IMR-90 (cell line): ENCODE measurements around the gene NTRK2. TPM values are rescaled to one million over a fixed set of nuclear protein-coding genes. Genes with fewer than 3 reads are reported as not detected.

Experiments
- ATAC-seq: fragments of 200-7000 bp; cut with Tn5 transposase; 2 replicates; pipeline ENCODE4 v1.9.1; 2020; ENCODE audit warnings: low read depth, mild to moderate bottlenecking, moderate library complexity
- BruUV-seq: library from RNA; stranded (reverse); fragments of 400-500 nt; replicated peaks from 2 replicates; lab custom pipeline; 2021; lab: Mats Ljungman, UMichigan
- CTCF ChIA-PET: fragments of 300-600 bp; formaldehyde crosslinking; extraction: SDS; loops from one replicate; lab custom pipeline; 2021; ENCODE audit warnings: antibody characterized with exemption; lab: Yijun Ruan, JAX
- POLR2A ChIA-PET: fragments of 300-600 bp; sonication (Branson Sonifier 250); formaldehyde crosslinking; loops from one replicate; lab custom pipeline; 2022; ENCODE audit warnings: antibody characterized with exemption; ENCODE audit not compliant: unreplicated experiment; lab: Charles Lee
- DNase-seq: peaks from one replicate; pipeline ENCODE4 v3.0.0; 2013
- H2AFZ ChIP-seq: replicated peaks from 2 replicates; pipeline ENCODE3; 2013; ENCODE audit warnings: low read length, mild to moderate bottlenecking; ENCODE audit not compliant: poor library complexity
- H2AK5ac ChIP-seq: 2 replicates; pipeline ENCODE4 v1.6.1; 2013; ENCODE audit warnings: low read depth, low read length, inconsistent platforms
- H2AK9ac ChIP-seq: replicated peaks from 2 replicates; pipeline ENCODE3; 2013; ENCODE audit warnings: mild to moderate bottlenecking, low read depth, low read length, moderate library complexity; ENCODE audit not compliant: poor library complexity
- H2BK120ac ChIP-seq: 2 replicates; pipeline ENCODE4 v1.6.1; 2013; ENCODE audit warnings: low read depth, low read length, inconsistent platforms
- H2BK15ac ChIP-seq: 3 replicates; pipeline ENCODE4 v1.6.1; 2013; ENCODE audit warnings: low read depth, low read length, inconsistent platforms
- H2BK20ac ChIP-seq: 2 replicates; pipeline ENCODE4 v1.6.1; 2013; ENCODE audit warnings: low read depth, mild to moderate bottlenecking, inconsistent platforms, low read length, moderate library complexity
- H2BK5ac ChIP-seq: 2 replicates; pipeline ENCODE4 v1.6.1; 2013; ENCODE audit warnings: mild to moderate bottlenecking, low read depth, low read length, inconsistent platforms; ENCODE audit not compliant: poor library complexity, severe bottlenecking
- H3K14ac ChIP-seq: replicated peaks from 2 replicates; pipeline ENCODE4 v1.6.1; 2013; ENCODE audit warnings: low read depth, low read length, inconsistent platforms
- H3K18ac ChIP-seq: 2 replicates; pipeline ENCODE4 v1.6.1; 2013; ENCODE audit warnings: low read depth, low read length, control low read depth
- H3K23ac ChIP-seq: 2 replicates; pipeline ENCODE4 v1.6.1; 2013; ENCODE audit warnings: low read depth, low read length, inconsistent platforms
- H3K27ac ChIP-seq: 2 replicates; pipeline ENCODE4 v1.5.1; 2013; ENCODE audit warnings: mild to moderate bottlenecking, control low read depth, low read length; ENCODE audit not compliant: insufficient read depth
- H3K27me3 ChIP-seq: 2 replicates; pipeline ENCODE4 v1.6.1; 2013; ENCODE audit warnings: low read length; ENCODE audit not compliant: control insufficient read depth, insufficient read depth
- H3K36me3 ChIP-seq: 2 replicates; pipeline ENCODE4 v1.6.1; 2013; ENCODE audit warnings: low read length, mixed read lengths; ENCODE audit not compliant: control insufficient read depth, insufficient read depth
- H3K4ac ChIP-seq: 2 replicates; pipeline ENCODE4 v1.6.1; 2013; ENCODE audit warnings: low read depth, low read length, inconsistent platforms
- H3K4me1 ChIP-seq: 2 replicates; pipeline ENCODE4 v1.6.1; 2013; ENCODE audit warnings: low read length, mixed read lengths; ENCODE audit not compliant: control insufficient read depth, insufficient read depth
- H3K4me2 ChIP-seq: 2 replicates; pipeline ENCODE4 v1.6.1; 2013; ENCODE audit warnings: low read depth, mild to moderate bottlenecking, control low read depth, low read length, moderate library complexity
- H3K4me3 ChIP-seq: 2 replicates; pipeline ENCODE4 v1.5.1; 2013; ENCODE audit warnings: low read depth, mild to moderate bottlenecking, control low read depth, low read length, moderate library complexity; ENCODE audit not compliant: insufficient read depth
- H3K56ac ChIP-seq: 2 replicates; pipeline ENCODE4 v1.6.1; 2013; ENCODE audit warnings: low read length, inconsistent platforms; ENCODE audit not compliant: insufficient read depth; ENCODE audit errors: extremely low read depth
- H3K79me1 ChIP-seq, 2 experiments: 2 replicates each; pipeline ENCODE4 v1.6.1; 2013; ENCODE audit warnings: low read length in 2 of 2, inconsistent platforms in 1 of 2, low read depth in 1 of 2
- H3K9ac ChIP-seq: 2 replicates; pipeline ENCODE4 v1.6.1; 2013; ENCODE audit warnings: low read depth, low read length, control low read depth
- H3K9me1 ChIP-seq: 2 replicates; pipeline ENCODE4 v1.6.1; 2013; ENCODE audit warnings: low read length, inconsistent platforms; ENCODE audit not compliant: insufficient read depth
- H3K9me3 ChIP-seq: 2 replicates; pipeline ENCODE4 v1.6.1; 2013; ENCODE audit warnings: low read length; ENCODE audit not compliant: control insufficient read depth, insufficient read depth
- H4K20me1 ChIP-seq: 2 replicates; pipeline ENCODE4 v1.6.1; 2013; ENCODE audit warnings: low read length, inconsistent platforms; ENCODE audit not compliant: insufficient read depth
- H4K5ac ChIP-seq: 2 replicates; pipeline ENCODE4 v1.6.1; 2013; ENCODE audit warnings: mild to moderate bottlenecking, low read depth, low read length, control low read depth
- H4K8ac ChIP-seq, 2 experiments: 2 replicates each; pipeline ENCODE4 v1.6.1; 2013; ENCODE audit warnings: low read depth in 2 of 2, low read length in 2 of 2, control low read depth in 1 of 2, inconsistent platforms in 1 of 2
- H4K91ac ChIP-seq: 2 replicates; pipeline ENCODE4 v1.6.1; 2013; ENCODE audit warnings: low read depth, low read length, inconsistent platforms; ENCODE audit not compliant: insufficient read depth
- BHLHE40 ChIP-seq: fragments of 150-350 bp; IDR thresholded peaks from 2 replicates; pipeline ENCODE4 v1.6.1; 2016; ENCODE audit warnings: mild to moderate bottlenecking, low read depth, low read length
- CEBPB ChIP-seq: IDR thresholded peaks from 2 replicates; pipeline ENCODE4 v1.6.1; 2012; ENCODE audit warnings: low read depth, low read length, improper control_type of control experiment
- CHD1 ChIP-seq: IDR thresholded peaks from 2 replicates; pipeline ENCODE4 v1.6.1; 2012; ENCODE audit warnings: low read depth, low read length, improper control_type of control experiment
- CTCF ChIP-seq: conservative IDR thresholded peaks from 2 replicates; pipeline ENCODE4 v1.5.1; 2012; ENCODE audit warnings: mild to moderate bottlenecking, low read depth, low read length, improper control_type of control experiment
- ELK1 ChIP-seq: fragments of 150-350 bp; IDR thresholded peaks from 2 replicates; pipeline ENCODE4 v1.6.1; 2016; ENCODE audit warnings: low read depth, mild to moderate bottlenecking, low read length, moderate library complexity, borderline replicate concordance
- FOS ChIP-seq: fragments of 150-350 bp; IDR thresholded peaks from 2 replicates; pipeline ENCODE4 v1.6.1; 2016; ENCODE audit warnings: low read depth, low read length
- MAFK ChIP-seq: IDR thresholded peaks from 2 replicates; pipeline ENCODE4 v1.6.1; 2012; ENCODE audit warnings: low read depth, low read length, improper control_type of control experiment
- MAZ ChIP-seq: IDR thresholded peaks from 2 replicates; pipeline ENCODE4 v1.6.1; 2012; ENCODE audit warnings: low read depth, mild to moderate bottlenecking, low read length, improper control_type of control experiment, moderate library complexity, borderline replicate concordance
- MXI1 ChIP-seq: IDR thresholded peaks from 2 replicates; pipeline ENCODE4 v1.6.1; 2012; ENCODE audit warnings: low read depth, mild to moderate bottlenecking, low read length, moderate library complexity, borderline replicate concordance
- NFE2L2 ChIP-seq: fragments of 150-350 bp; IDR thresholded peaks from 2 replicates; pipeline ENCODE4 v1.6.1; 2016; ENCODE audit warnings: low read depth, mild to moderate bottlenecking, low read length
- POLR2A ChIP-seq: IDR thresholded peaks from 2 replicates; pipeline ENCODE4 v1.6.1; 2012; ENCODE audit warnings: mild to moderate bottlenecking, low read depth, low read length
- RAD21 ChIP-seq: IDR thresholded peaks from 2 replicates; pipeline ENCODE4 v1.6.1; 2012; ENCODE audit warnings: low read length, improper control_type of control experiment
- RCOR1 ChIP-seq: IDR thresholded peaks from 2 replicates; pipeline ENCODE4 v1.6.1; 2012; ENCODE audit warnings: mild to moderate bottlenecking, low read length, improper control_type of control experiment; ENCODE audit not compliant: insufficient replicate concordance
- RFX5 ChIP-seq: IDR thresholded peaks from 2 replicates; pipeline ENCODE4 v1.8.0; 2012; ENCODE audit warnings: low read depth, mild to moderate bottlenecking, low read length, moderate library complexity
- SMC3 ChIP-seq: fragments of 150-350 bp; IDR thresholded peaks from 2 replicates; pipeline ENCODE4 v1.6.1; 2016; ENCODE audit warnings: low read depth, mild to moderate bottlenecking, antibody characterized with exemption, low read length, moderate library complexity
- USF2 ChIP-seq: fragments of 150-350 bp; IDR thresholded peaks from 2 replicates; pipeline ENCODE4 v1.6.1; 2017; ENCODE audit warnings: mild to moderate bottlenecking, antibody characterized with exemption, low read length, low read depth
- WGBS, 2 experiments: methylation state at CpG; one replicate each; pipeline versions ENCODE4 v1.1.5 to v1.1.7; 2013; ENCODE audit warnings: missing lambda C conversion rate in 2 of 2; ENCODE audit not compliant: insufficient read length in 1 of 2; ENCODE audit errors: extremely low coverage in 2 of 2; 5-methylcytosine and 5-hydroxymethylcytosine counted together
- dilution Hi-C: fragments of 300-500 bp; cut with HindIII; formaldehyde crosslinking; loops from one replicate; pipeline ENCODE4 v1.14.3; 2018; ENCODE audit warnings: low sequenced_read_pairs; ENCODE audit not compliant: unreplicated experiment
- in situ Hi-C: fragments of 300-500 bp; cut with MboI; formaldehyde crosslinking; loops from 3 replicates; pipeline ENCODE4 v1.14.3; 2019; ENCODE audit warnings: low sequenced_read_pairs, inconsistent platforms, mixed read lengths
- intact Hi-C: fragments of 100-400 bp; cut with micrococcal nuclease; formaldehyde crosslinking; loops from 2 replicates; pipeline ENCODE4 v1.10.0; 2022
- polyA plus RNA-seq, 3 experiments: library from polyadenylated mRNA; depleted of rRNA; stranded (reverse); fragments of >200 nt; gene quantifications; 2 replicates each; pipeline ENCODE4 v1.2.3, GENCODE V29; 2012; ENCODE audit warnings: low replicate concordance in 1 of 3
- total RNA-seq: library from RNA; depleted of rRNA; stranded (reverse); fragments of >200 nt; gene quantifications from 2 replicates; pipeline ENCODE4 v1.2.3, GENCODE V29; 2012

Gene NTRK2
- total and polyA plus RNA-seq, 2 of the 4 experiments (the other 2 are of a cell fraction) = under 0.01 to 0.02 TPM

GRCh38 chr9:84947412-84947972, 278.0 kb downstream of the NTRK2 start:
- no peak overlapping the region for H2BK5ac ChIP-seq
- H3K4me1 ChIP-seq = no peaks in the 10 kb centered on the region
- no peak overlapping the region for H2AK9ac ChIP-seq
- no peak overlapping the region for H3K27ac ChIP-seq
- H4K5ac ChIP-seq = no peak overlapping the region
- H2BK120ac ChIP-seq = no peak overlapping the region
- no peaks in the 10 kb centered on the region for H3K27me3 ChIP-seq
- no peaks in the 10 kb centered on the region for H3K36me3 ChIP-seq
- H2BK15ac ChIP-seq = no peak overlapping the region
- in situ Hi-C loops (no loop called here), dilution Hi-C loops (no loop called here), intact Hi-C loops (no loop called here)
- H3K4me2 ChIP-seq = no peak overlapping the region
- no peaks in the 10 kb centered on the region for H3K9me1 ChIP-seq
- H3K4me3 ChIP-seq = no peak overlapping the region
- H4K20me1 ChIP-seq = no peaks in the 10 kb centered on the region
- BruUV-seq = no TSS peak
- H3K4ac ChIP-seq = no peak overlapping the region
- no peak overlapping the region for H4K8ac ChIP-seq
- ChIA-PET CTCF (interaction anchor here (0.6 kb wide), 1 partner anchor 822 kb away, joined by 7 read pairs; no protein-coding TSS in a partner anchor), POLR2A (no interaction called here)
- H3K79me1 ChIP-seq = no peaks in the 10 kb centered on the region
- no peak overlapping the region for H4K91ac ChIP-seq
- H3K9ac ChIP-seq = no peak overlapping the region
- H3K14ac ChIP-seq = no peak overlapping the region
- H3K56ac ChIP-seq = no peak overlapping the region
- TF ChIP-seq POLR2A = no peak
- no peak for TF ChIP-seq CHD1
- TF ChIP-seq CEBPB = no peak
- TF ChIP-seq NFE2L2 = no peak
- TF ChIP-seq RCOR1 = no peak
- TF ChIP-seq ELK1 = no peak
- no peak for TF ChIP-seq MAFK
- no peak for TF ChIP-seq USF2
- no peak for TF ChIP-seq RFX5
- no peak for TF ChIP-seq SMC3
- no peak for TF ChIP-seq RAD21
- TF ChIP-seq CTCF = no peak
- no peak for TF ChIP-seq MAZ
- TF ChIP-seq FOS = no peak
- TF ChIP-seq MXI1 = no peak
- no peak for TF ChIP-seq BHLHE40
- no CpG with 5 or more reads among the region's 5 CpGs for WGBS, 2 experiments
- ATAC-seq (no peak), DNase-seq (no peak)
- H3K23ac ChIP-seq = no peak overlapping the region
- no peak overlapping the region for H2BK20ac ChIP-seq
- no peak overlapping the region for H2AK5ac ChIP-seq
- H3K9me3 ChIP-seq = peaks cover 22% of the 10 kb centered on the region
- H3K18ac ChIP-seq = no peak overlapping the region
- H2AFZ ChIP-seq = no peak overlapping the region
